Neural cell (in vitro differentiated cells): ENCODE data around the gene SHOC1.

ENCODE experiments used
- EZH2 ChIP-seq: fragments of 200-600, 300-800 bp; shearing (Covaris generic), sonication (generic); IDR thresholded peaks from 2 replicates; pipeline ENCODE4 v1.6.1; 2014; ENCODE audit warnings: antibody characterized with exemption, low read length, borderline replicate concordance, mild to moderate bottlenecking; ENCODE audit not compliant: insufficient read depth, poor library complexity, severe bottlenecking
- MXI1 ChIP-seq: fragments of 450-650 bp; conservative IDR thresholded peaks from 2 replicates; pipeline ENCODE4 v1.6.1; 2014; ENCODE audit warnings: antibody characterized with exemption, mild to moderate bottlenecking; ENCODE audit not compliant: poor library complexity, severe bottlenecking
- POLR2AphosphoS5 ChIP-seq: IDR thresholded peaks from 2 replicates; pipeline ENCODE4 v1.6.1; 2012
- TAF1 ChIP-seq: IDR thresholded peaks from 2 replicates; pipeline ENCODE4 v1.6.1; 2012; ENCODE audit warnings: low read depth
- TF ChIP-seq, protein P1 (sequence below): fragments of 450-650 bp; IDR thresholded peaks from 2 replicates; pipeline ENCODE4 v1.5.1; 2014; ENCODE audit warnings: antibody characterized with exemption, mild to moderate bottlenecking, moderate library complexity; ENCODE audit not compliant: poor library complexity, severe bottlenecking

DNA sequence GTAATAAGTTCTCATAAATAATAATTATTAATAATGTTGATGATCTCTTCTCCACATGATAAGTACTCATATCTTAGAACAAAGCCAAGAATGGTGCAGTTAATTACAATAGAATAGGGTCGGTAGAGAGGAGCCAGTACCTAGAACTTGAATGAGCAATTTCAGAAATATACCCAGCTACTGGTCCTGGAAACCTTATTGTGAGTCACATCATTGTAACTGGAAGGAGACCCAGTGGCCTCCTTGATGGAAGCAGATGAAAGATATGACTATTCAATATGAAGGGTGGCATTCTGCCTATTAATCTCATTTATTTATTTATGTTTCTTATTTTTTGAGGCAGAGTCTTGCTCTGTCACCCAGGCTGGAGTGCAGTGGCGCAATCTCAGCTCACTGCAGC, 37.7 kb upstream of the SHOC1 start:
- TF ChIP-seq POLR2AphosphoS5 (no peak), TAF1 (no peak), MXI1 (no peak), EZH2 (no peak)
- TF ChIP-seq, protein P1, sequence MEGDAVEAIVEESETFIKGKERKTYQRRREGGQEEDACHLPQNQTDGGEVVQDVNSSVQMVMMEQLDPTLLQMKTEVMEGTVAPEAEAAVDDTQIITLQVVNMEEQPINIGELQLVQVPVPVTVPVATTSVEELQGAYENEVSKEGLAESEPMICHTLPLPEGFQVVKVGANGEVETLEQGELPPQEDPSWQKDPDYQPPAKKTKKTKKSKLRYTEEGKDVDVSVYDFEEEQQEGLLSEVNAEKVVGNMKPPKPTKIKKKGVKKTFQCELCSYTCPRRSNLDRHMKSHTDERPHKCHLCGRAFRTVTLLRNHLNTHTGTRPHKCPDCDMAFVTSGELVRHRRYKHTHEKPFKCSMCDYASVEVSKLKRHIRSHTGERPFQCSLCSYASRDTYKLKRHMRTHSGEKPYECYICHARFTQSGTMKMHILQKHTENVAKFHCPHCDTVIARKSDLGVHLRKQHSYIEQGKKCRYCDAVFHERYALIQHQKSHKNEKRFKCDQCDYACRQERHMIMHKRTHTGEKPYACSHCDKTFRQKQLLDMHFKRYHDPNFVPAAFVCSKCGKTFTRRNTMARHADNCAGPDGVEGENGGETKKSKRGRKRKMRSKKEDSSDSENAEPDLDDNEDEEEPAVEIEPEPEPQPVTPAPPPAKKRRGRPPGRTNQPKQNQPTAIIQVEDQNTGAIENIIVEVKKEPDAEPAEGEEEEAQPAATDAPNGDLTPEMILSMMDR: no peak
